GM21576 (cell line): ENCODE results near the gene HSF4.
"Not testable (repeated sequence)": the region's sequence is repeated elsewhere in the genome, so short reads cannot be mapped to it uniquely, and the experiment has no call there.

Experiments used
- ATAC-seq: cut with Tn5 transposase; IDR thresholded peaks from one replicate; pipeline ENCODE4 v1.9.1; 2021; ENCODE audit warnings: mild to moderate bottlenecking, moderate library complexity; ENCODE audit not compliant: unreplicated experiment

HSF4 gene

GRCh38 chr16:67164599-67165061 lies at the start of gene HSF4:
TSS of gene HSF4 (plus strand) at chr16:67164745. CDS start at chr16:67164812, 67 bp downstream.
- ATAC-seq = no peak

- no peak for ATAC-seq
Observed at GRCh38 chr16:67114793-67115192, 49.8 kb upstream of the HSF4 start.

GRCh38 chr16:67115639-67116038 lies 48.9 kb upstream of the HSF4 start:
- no peak for ATAC-seq

- ATAC-seq = no peak
Observed at GRCh38 chr16:67116388-67117311, 47.9 kb upstream of the HSF4 start.

GRCh38 chr16:67117716-67118115 lies 46.8 kb upstream of the HSF4 start:
- ATAC-seq = no peak

- no peak for ATAC-seq
Observed at GRCh38 chr16:67120025-67120424, 44.5 kb upstream of the HSF4 start.

- not testable (repeated sequence) for ATAC-seq
Observed at GRCh38 chr16:67122799-67123198, 41.7 kb upstream of the HSF4 start.

- no peak for ATAC-seq
Observed at GRCh38 chr16:67128417-67128816, 36.1 kb upstream of the HSF4 start.

GRCh38 chr16:67128887-67129286 lies 35.7 kb upstream of the HSF4 start:
- no peak for ATAC-seq

GRCh38 chr16:67129422-67129821 lies 35.1 kb upstream of the HSF4 start:
- no peak for ATAC-seq

- ATAC-seq = no peak
Observed at GRCh38 chr16:67137605-67138004, 26.9 kb upstream of the HSF4 start.

- ATAC-seq = no peak
Observed at GRCh38 chr16:67141391-67141790, 23.2 kb upstream of the HSF4 start.

- no peak for ATAC-seq
Observed at GRCh38 chr16:67142342-67142741, 22.2 kb upstream of the HSF4 start.

GRCh38 chr16:67144943-67145342 lies 19.6 kb upstream of the HSF4 start:
- no peak for ATAC-seq

- no peak for ATAC-seq
Observed at GRCh38 chr16:67145746-67146145, 18.8 kb upstream of the HSF4 start.

- ATAC-seq = no peak
Observed at GRCh38 chr16:67146523-67147357, 17.8 kb upstream of the HSF4 start.

- ATAC-seq = no peak
Observed at GRCh38 chr16:67147437-67148140, 17.0 kb upstream of the HSF4 start.

- ATAC-seq = no peak
Observed at GRCh38 chr16:67148221-67148620, 16.3 kb upstream of the HSF4 start.

GRCh38 chr16:67148656-67149275 lies 15.8 kb upstream of the HSF4 start:
- ATAC-seq = no peak

GRCh38 chr16:67149276-67150046 lies 15.1 kb upstream of the HSF4 start:
- no peak for ATAC-seq
